ENCODE data around the gene PFN3.

DNA sequence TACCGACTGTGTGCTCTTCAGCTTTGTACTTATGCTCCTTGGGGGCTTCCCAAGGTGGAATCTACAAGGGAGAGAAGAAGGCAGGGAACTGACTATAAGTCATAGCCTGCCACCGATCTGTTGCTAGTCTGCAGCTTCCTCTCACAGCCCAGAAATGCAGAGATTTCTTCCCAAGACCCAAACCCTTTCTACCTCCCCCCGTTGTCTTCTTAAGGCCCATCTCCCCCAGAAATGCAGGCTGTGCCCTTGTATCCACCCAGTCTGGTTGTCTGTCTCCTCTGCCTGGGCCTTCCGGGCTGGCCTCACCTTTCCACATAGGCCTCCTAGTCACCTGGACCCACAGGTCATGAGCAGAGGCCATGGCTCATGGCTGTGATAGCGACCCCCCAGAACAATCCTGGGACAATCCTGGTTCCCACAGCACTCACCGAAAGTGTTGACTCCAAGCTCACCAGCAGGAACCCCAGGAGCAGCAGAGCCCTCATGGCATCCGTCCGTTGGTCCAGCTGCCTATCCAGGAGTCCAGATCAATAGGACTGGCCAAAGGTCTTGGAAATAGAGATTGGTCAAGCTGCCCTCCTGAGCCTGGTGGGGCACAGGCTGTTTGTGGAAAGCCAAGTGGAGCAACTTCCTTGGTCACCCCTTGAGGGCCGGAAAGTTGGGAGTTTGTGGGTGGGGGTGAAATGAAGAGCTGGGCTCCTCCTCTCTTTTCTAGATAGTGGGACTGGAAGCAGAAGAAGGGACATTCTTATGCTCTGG lies 8.8 kb upstream of the PFN3 start, which contains the start of gene F12:
- TF ChIP-seq CTCF (IDR thresholded peaks at IDR 0.05; ENCODE audit: insufficient read depth, low read depth, low read length) (no peak), EZH2 (IDR thresholded peaks at IDR 0.05; ENCODE audit: insufficient read depth, low read length) (no peak)

Measured in astrocyte (in vitro differentiated cells and primary cell).